ENCODE measurements around the gene MRPL50. TPM values are rescaled to one million over a fixed set of nuclear protein-coding genes. Genes with fewer than 3 reads are reported as not detected.

MRPL50 gene
- total and polyA plus RNA-seq, 2 experiments from 2014 or later = 25.5 to 59.0 TPM

- no peaks in the 10 kb centered on the region for H3K27me3 ChIP-seq (ENCODE audit: insufficient read depth)
Observed at GRCh38 chr9:101438523-101438922, 40.1 kb upstream of the MRPL50 start.

More at GRCh38 chr9:101438523-101438922, 40.1 kb upstream of the MRPL50 start:
- Histone ChIP-seq H3K79me2 (replicated peaks; ENCODE audit: insufficient read depth) (no peaks in the 10 kb centered on the region), H3K4me3 (no peak overlapping the region), H3K9me2 (ENCODE audit: insufficient read depth) (no peaks in the 10 kb centered on the region; the same call in 1 of the 2 replicates), H3K36me3 (ENCODE audit: insufficient read depth) (no peaks in the 10 kb centered on the region), H2AFZ (no peak overlapping the region), H3K27ac (ENCODE audit: low read depth) (no peak overlapping the region), H3K4me2 (no peak overlapping the region), H3F3A (replicated peaks; ENCODE audit: low read depth) (no peaks in the 10 kb centered on the region), H4K20me1 (replicated peaks; ENCODE audit: insufficient read depth) (no peaks in the 10 kb centered on the region), H3K4me1 (ENCODE audit: insufficient read depth) (no peaks in the 10 kb centered on the region)
- Mint-ChIP-seq H3K9me3 (no peaks in the 10 kb centered on the region), H3K4me1 (no peaks in the 10 kb centered on the region; the same call in 2 of the 3 replicates), H3K4me3 (no peak overlapping the region), H3K27ac (no peak overlapping the region), H3K36me3 (ENCODE audit: low read depth) (no peaks in the 10 kb centered on the region), H3K27me3 (ENCODE audit: insufficient read depth, low read depth, poor library complexity) (no peaks in the 10 kb centered on the region)
- no peak for TF ChIP-seq POLR2AphosphoS5 (IDR thresholded peaks at IDR 0.05; ENCODE audit: low read depth)
- TF ChIP-seq NANOG (IDR thresholded peaks at IDR 0.05; ENCODE audit: borderline replicate concordance) = no peak
- no peak for TF ChIP-seq CREB1 (CRISPR knock-in tag; IDR thresholded peaks at IDR 0.05; ENCODE audit: low read depth)
- TF ChIP-seq EZH2phosphoT487 (IDR thresholded peaks at IDR 0.05; ENCODE audit: unreplicated experiment) = no peak
- no peak for TF ChIP-seq ZNF462 (CRISPR knock-in tag; IDR thresholded peaks at IDR 0.05)
- DNase-seq (ENCODE audit: low spot score) (no peak), ATAC-seq (no peak)

Measured in GM23338 (cell line).